Measurements from ENCODE around the gene ILDR2.

Gene ILDR2

DNA sequence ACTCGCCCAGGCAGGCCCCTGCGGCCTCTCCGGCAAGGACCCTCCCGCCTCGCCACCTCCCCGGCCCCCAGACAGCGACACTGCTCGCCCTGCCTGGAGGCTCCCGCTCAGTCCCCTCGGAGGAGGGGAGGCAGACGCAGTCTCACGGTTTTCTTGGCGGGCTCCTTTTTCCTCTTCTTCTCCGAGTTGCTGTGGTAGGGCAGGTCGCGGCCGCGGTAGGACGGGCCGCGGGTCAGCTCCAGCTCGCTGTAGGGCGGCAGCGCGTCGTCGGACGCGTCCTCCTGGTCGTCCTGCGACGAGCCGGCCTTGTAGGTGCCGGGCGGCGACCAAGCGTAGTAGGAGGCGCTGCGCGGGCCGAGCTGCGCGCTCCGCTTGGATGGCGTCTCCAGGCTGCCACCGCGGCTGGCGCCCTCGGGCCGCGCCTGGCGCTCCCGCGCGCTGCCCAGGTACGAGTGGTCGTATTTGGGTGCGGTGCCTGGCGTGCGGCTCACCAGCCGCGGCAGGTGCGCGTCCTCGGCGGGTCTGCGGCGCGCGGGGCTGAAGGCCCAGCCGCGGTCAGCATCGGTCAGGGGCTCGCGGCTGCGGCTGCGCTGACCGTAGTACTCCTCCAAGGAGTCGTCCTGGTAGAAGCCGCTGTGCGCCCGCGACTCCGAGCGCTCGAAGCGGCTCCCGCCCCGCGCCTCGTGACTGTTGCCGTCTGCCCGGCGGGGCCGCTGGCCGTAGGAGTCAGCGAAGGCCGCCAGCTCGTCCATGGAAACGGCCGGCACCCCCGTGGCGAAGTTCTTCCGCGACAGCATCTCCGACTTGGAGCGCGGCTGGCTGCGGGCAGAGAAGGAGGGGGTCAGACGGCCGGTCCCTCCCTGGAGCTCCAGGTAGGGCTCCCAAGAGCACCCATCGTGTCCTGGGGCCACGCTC is 54.5 kb downstream of the ILDR2 start:
- no peak for DNase-seq

- no peak for DNase-seq
Measured at GRCh38 chr1:166918956-166919316, 56.4 kb downstream of the ILDR2 start.

DNA sequence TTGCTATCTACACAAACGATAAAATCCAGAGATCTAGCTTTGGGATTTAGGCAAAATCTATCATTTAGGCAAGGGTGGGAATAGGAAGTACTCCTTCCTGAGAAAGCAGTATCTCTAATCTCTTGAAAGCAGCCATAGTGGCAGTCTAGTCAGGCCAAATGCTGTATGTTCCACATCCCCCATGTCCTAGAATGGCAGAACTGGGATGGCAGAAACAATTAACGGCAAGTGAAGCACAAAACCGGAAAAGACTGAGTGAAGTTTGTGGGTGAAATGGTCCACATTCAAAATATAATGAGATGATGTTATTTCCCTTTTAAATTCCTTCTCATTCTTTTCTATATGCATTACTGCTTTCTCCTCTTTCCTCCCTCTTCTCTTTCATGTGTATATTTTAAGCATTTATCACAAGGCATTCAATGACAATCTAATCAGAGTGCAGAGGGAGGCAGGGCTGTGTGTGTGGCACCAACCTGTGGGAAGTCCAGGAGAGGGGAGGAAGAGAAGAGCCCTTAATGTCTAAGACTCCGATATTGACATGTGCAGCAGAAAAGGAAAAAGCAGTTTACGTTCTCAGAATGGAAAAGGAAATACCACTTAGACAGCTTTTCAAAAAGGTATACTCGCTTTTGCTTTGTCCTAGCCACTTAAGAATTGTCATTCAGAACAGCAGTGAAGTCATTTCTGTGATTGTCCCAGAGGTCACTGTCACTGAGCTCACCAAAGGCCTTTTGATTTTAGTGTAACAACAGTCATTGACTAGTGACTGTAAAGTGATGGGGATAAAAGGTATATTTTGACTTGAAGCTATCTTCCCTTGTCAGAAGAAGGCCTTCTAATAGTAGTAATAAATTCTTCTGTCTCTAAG is 57.0 kb downstream of the ILDR2 start:
- DNase-seq, result no peak

DNA sequence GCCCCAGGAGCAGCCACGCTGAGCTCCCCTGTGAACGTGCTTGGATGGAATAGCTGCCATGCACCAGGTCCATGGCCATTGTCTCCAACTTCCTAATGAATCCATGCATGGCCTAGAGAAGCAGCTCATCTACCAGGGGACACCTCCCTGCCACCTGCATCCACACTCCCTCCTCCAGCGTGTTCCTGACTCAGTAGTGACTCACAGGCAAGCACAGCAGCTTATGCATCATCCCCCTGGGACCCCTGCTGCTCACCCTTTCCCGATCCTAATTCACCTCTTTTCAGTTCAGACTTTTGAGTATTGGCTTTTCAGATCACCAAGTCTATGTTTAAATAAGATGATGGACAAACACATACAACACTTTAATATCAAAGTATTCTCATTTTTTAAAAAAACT is 59.4 kb downstream of the ILDR2 start:
- no peak for DNase-seq

GRCh38 chr1:166915042-166915441 is 60.3 kb downstream of the ILDR2 start:
- no peak for DNase-seq

- no peak for DNase-seq
Measured at GRCh38 chr1:166914111-166914510, 61.2 kb downstream of the ILDR2 start.

DNA sequence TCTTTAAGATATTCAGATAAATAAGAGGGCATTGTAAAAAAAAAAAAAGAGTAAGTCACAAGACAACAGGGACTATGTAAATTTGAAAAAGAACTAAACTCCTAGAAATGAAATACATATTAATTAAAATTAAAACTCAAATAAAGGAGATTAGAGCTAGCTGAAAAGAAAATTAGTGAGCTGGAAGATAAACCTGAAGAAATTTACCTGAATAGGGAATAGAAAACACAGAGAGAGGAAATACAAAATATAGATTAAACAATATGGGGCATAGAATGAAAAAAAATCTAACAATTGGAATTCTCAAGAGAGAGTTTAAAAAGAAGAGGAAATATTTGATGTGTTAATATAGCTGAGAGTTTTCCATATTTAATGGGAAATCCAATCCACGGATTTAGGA is 63.7 kb downstream of the ILDR2 start:
- no peak for DNase-seq

GRCh38 chr1:166910396-166910994 is 64.8 kb downstream of the ILDR2 start:
- peak; percentile 85 to 87 for DNase-seq

DNA sequence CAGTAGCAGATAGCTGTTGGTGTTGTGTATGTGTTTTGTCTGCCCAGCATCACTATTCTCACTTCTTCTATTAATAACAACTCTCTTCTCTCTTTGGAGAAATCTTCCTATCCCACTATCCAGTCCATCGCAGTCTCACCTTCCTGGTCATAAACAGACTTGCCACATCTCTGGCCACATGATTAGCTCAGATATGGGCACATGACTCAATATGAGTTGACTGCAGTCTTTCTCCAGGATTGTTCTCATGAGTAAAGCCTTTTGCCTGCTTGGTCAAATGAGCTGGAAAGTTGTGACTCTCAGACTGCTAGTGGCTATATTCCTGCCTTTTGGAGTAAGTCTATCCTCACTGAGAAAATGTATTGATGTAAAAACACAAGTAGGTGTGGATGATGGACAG is 66.4 kb downstream of the ILDR2 start:
- no peak for DNase-seq

DNA sequence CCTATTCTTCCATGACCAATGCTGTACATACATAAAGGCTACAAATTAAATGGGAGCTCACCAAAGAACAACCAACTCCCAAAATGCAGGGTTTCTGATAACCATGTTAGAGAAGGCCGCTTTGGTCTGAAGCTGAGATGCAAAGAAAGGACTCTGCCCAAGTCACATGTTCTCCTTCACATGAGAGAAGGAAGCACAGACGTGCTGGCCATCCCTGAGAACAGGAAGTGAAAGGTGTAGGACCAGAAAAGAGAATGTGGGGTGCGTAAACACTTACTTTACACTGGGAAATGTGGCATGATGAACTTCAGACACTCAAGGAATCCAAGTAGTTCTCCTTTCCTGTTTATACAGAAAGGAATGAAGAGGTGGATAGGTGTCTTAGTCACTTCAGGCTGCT is 67.6 kb downstream of the ILDR2 start:
- DNase-seq, result no peak

- no peak for DNase-seq
Measured at GRCh38 chr1:166907051-166907450, 68.3 kb downstream of the ILDR2 start.

GRCh38 chr1:166906647-166907046 is 68.7 kb downstream of the ILDR2 start:
- no peak for DNase-seq

DNA sequence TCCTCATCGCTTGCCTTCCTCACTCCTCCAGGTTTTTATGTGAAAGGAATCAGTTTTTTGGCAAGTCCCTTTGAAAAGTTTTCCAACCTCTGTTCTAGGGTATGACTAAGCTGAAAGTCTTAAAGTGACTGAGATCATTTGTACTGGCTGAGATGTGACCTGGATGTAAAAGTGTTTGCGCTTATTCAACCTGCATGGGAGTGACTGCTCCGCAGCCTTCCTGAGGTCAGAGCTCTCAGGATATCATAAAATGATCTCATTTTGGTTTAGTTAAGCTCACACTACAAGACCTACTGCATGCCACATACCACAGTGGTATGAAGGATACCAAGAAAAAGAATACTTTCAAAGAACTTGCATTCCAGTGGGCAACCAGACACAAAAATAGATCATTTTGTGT is 69.4 kb downstream of the ILDR2 start:
- no peak for DNase-seq

DNA sequence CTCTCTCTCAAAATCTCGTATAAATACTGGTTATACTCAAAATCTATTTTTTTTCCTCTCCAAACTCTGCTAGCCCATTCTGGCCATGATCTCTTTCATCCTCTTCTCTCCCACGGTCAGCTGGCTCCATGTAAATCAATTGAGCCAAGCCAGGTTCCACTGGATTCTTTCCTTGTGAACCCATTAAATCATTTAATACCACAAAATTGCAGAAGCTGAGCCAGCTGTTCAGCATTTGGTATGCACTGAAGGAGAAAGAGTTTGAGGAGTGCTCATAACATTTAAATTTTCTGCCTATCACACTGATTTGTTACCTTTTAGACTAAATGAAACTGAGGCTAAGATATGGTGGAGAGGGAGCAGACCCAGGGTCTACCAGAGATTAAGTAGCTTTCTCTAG is 70.2 kb downstream of the ILDR2 start:
- no peak for DNase-seq

- DNase-seq, result no peak
Measured at GRCh38 chr1:166903232-166903631, 72.1 kb downstream of the ILDR2 start.

GRCh38 chr1:166902279-166902678 is 73.1 kb downstream of the ILDR2 start:
- no peak for DNase-seq

DNA sequence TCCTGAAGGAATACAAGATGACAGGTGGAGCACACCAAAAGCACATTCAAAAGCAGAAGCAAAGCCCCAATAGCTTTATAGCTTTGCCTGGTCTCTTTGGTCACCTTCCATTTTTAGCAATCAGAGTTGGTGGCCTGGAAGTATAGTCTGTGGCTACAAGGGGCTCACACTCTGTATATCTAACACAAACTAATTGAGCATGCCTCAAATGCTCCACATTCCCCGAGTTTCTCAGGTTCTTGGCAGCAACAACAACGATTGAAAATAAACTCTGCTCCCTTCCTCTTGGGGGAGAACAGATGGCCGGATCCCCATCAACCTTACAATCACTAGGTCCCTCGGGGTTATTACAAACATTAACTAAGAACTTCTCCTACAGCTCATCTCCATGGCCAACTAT is 74.4 kb downstream of the ILDR2 start:
- DNase-seq, result no peak

- DNase-seq, result no peak
Measured at GRCh38 chr1:166899769-166900168, 75.6 kb downstream of the ILDR2 start.

DNA sequence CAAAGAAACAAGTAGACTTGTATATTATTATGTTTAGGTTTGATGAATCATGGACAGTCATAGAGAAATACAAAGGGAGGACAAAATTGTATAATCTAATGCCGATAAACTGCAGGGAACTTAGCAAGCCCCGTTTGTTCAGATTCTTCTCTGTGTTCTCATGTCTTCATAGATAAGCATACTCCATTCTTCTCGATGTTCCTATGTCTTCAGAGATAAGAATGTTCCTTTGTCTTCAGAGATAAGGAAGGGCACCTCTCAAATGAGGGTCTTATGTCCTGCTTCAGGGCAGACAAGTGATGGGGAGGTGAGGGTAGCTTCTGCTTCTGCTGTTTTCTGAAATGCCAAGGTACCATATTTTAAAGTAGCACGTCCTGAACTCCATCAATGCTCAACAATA is 79.6 kb downstream of the ILDR2 start:
- no peak for DNase-seq

GRCh38 chr1:166889776-166890175 is 85.6 kb downstream of the ILDR2 start:
- DNase-seq, result no peak

DNA sequence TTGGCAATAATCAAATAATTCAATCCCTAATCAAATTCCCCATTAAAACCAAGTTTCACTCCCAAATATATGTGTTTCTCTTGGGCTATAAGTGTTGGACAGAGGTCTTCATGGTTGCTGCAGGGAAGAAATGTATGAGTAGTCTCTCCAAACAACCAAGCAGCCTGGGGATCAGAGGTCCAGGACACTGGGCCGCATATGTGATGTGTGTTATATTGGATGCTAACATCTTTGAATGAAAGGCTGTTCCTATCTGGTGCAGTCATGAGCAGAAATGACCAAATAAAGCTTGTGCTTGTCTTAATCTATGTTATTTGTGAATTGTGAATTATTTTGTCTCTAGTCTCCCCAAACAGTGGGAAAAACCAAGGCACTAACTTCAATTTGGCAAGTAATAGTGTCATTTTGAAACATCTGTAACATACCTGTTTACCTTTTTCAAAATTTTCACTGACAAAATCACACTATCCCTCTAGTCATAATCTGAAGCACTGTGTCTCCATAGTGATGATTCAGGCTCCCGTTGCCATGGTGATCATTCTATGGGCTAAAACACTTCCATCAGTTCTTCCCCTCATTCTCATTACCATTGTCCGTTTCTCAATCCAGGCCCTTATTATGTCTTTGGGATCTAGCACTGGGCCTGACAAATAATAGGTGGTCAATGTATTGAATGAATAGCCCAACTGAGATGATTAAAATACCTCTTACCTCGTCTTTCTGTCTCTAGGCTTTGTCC is 86.8 kb downstream of the ILDR2 start:
- no peak for DNase-seq

DNA sequence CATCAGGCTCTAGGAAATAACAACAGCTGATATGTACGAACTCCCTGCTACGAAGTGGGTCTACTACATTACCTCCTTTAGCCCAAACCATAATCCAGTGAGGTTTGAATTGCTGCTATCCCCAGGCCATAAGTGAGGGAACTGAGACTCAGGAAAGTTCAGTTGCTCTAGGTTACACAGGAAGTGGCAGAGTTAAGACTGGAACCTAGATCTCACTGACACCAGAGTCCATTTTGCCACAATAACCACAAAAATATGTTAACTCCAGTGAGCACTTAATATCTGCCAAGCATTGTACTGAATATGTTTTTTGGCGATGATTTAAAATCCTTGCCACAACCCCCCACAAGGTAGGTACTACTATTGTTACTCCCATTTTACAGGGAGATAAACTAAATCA is 90.4 kb downstream of the ILDR2 start:
- no peak for DNase-seq

Data from NCI-H187 (cell line).